ENCODE data around the gene HEBP1.
"Not testable (repeated sequence)": the region's sequence is repeated elsewhere in the genome, so short reads cannot be mapped to it uniquely, and the experiment has no call there.

HEBP1 gene

GRCh38 chr12:12999959-13000615 lies at the start of gene HEBP1:
Gene HEBP1 (minus strand): TSS chr12:13000265. CDS start chr12:13000114, 151 bp downstream.
- DNase-seq: peak; percentile 92

- no peak for DNase-seq
These were observed 49.8 kb upstream of the HEBP1 start for GRCh38 chr12:13049816-13050215.

- no peak for DNase-seq
These were observed 46.9 kb upstream of the HEBP1 start for GRCh38 chr12:13046964-13047363.

GRCh38 chr12:13045816-13046215 lies 45.8 kb upstream of the HEBP1 start:
- no peak for DNase-seq

- no peak for DNase-seq
These were observed 44.8 kb upstream of the HEBP1 start for GRCh38 chr12:13044906-13045299.

- DNase-seq: peak; percentile 48
These were observed 44.2 kb upstream of the HEBP1 start, which contains the start of gene FAM234B for GRCh38 chr12:13044002-13044905. Gene FAM234B (plus strand): TSS chr12:13044381. CDS start chr12:13044404, 23 bp downstream.

- DNase-seq: no peak
These were observed 42.7 kb upstream of the HEBP1 start for GRCh38 chr12:13042666-13043230.

- no peak for DNase-seq
These were observed 41.2 kb upstream of the HEBP1 start for GRCh38 chr12:13041224-13041623.

GRCh38 chr12:13039328-13039956 lies 39.4 kb upstream of the HEBP1 start:
- no peak for DNase-seq

- DNase-seq: no peak
These were observed 38.6 kb upstream of the HEBP1 start for GRCh38 chr12:13038491-13039161.

GRCh38 chr12:13036881-13037280 lies 36.8 kb upstream of the HEBP1 start:
- DNase-seq: no peak

- DNase-seq: not testable (repeated sequence)
These were observed 35.3 kb upstream of the HEBP1 start for GRCh38 chr12:13035335-13035734.

- no peak for DNase-seq
These were observed 33.4 kb upstream of the HEBP1 start for GRCh38 chr12:13033476-13033875.

- DNase-seq: no peak
These were observed 32.1 kb upstream of the HEBP1 start for GRCh38 chr12:13032164-13032563.

- no peak for DNase-seq
These were observed 30.7 kb upstream of the HEBP1 start for GRCh38 chr12:13030541-13031291.

GRCh38 chr12:13028825-13029570 lies 28.9 kb upstream of the HEBP1 start:
- DNase-seq: no peak

- DNase-seq: no peak
These were observed 27.4 kb upstream of the HEBP1 start for GRCh38 chr12:13027508-13027907.

GRCh38 chr12:13027032-13027431 lies 27.0 kb upstream of the HEBP1 start:
- no peak for DNase-seq

- no peak for DNase-seq
These were observed 26.2 kb upstream of the HEBP1 start for GRCh38 chr12:13026286-13026685.

- no peak for DNase-seq
These were observed 24.5 kb upstream of the HEBP1 start for GRCh38 chr12:13024531-13024916.
